CD4-positive, alpha-beta T cell (primary cell): ENCODE measurements around the gene MTX3. TPM values are rescaled to one million over a fixed set of nuclear protein-coding genes. Genes with fewer than 3 reads are reported as not detected.

Experiments used
- ATAC-seq: fragments of 200-7000 bp; cut with Tn5 transposase; one replicate; pipeline ENCODE4 v1.10.0; 2022; ENCODE audit warnings: mild to moderate bottlenecking; ENCODE audit not compliant: poor library complexity
- CTCF ChIA-PET: fragments of 350-600 bp; sonication (Branson Sonifier 250); formaldehyde crosslinking; loops from one replicate; lab custom pipeline; 2021; ENCODE audit warnings: antibody characterized with exemption, inconsistent platforms; lab: Charles Lee
- POLR2A ChIA-PET: fragments of 350-600 bp; sonication (Branson Sonifier 250); formaldehyde crosslinking; loops from one replicate; lab custom pipeline; 2021; ENCODE audit warnings: antibody characterized with exemption, inconsistent platforms; lab: Charles Lee
- DNase-seq, 14 experiments: peaks; one replicate each; pipeline ENCODE4 v3.0.0-alpha.2; 2013 to 2020; ENCODE audit warnings: mixed read lengths in 2 of 14
- H3K27ac ChIP-seq, 2 donors: one replicate each; pipeline versions ENCODE4 v1.5.1 to v1.7.0; 2013; ENCODE audit warnings: low read length in 2 of 2, low read depth in 1 of 2, mild to moderate bottlenecking in 1 of 2
- H3K27me3 ChIP-seq, 2 experiments: 1 replicate in 1 of 2; 2 replicates in 1 of 2; pipeline versions ENCODE4 v1.6.1 to v1.7.0; 2013; ENCODE audit warnings: low read length in 2 of 2, control low read depth in 1 of 2, mild to moderate bottlenecking in 1 of 2, moderate library complexity in 1 of 2; ENCODE audit not compliant: insufficient read depth in 2 of 2, control insufficient read depth in 1 of 2
- H3K36me3 ChIP-seq: one replicate; pipeline ENCODE4 v1.6.1; 2013; ENCODE audit warnings: low read length, control low read depth; ENCODE audit not compliant: insufficient read depth
- H3K4me1 ChIP-seq: one replicate; pipeline ENCODE4 v1.6.1; 2013; ENCODE audit warnings: low read length, control low read depth; ENCODE audit not compliant: insufficient read depth
- H3K4me3 ChIP-seq: one replicate; pipeline ENCODE4 v1.5.1; 2013; ENCODE audit warnings: mild to moderate bottlenecking, low read length, moderate library complexity
- H3K9me3 ChIP-seq, 2 experiments: 1 replicate in 1 of 2; 2 replicates in 1 of 2; pipeline versions ENCODE4 v1.6.1 to v1.7.0; 2013; ENCODE audit warnings: low read length in 2 of 2, mild to moderate bottlenecking in 2 of 2, control low read depth in 1 of 2, moderate library complexity in 1 of 2; ENCODE audit not compliant: control insufficient read depth in 1 of 2, insufficient read depth in 1 of 2
- H3K27ac Mint-ChIP-seq: one replicate; pipeline ENCODE4 v1.8.0; 2020; ENCODE audit warnings: mixed read lengths
- H3K27me3 Mint-ChIP-seq: one replicate; pipeline ENCODE4 v1.8.0; 2021; ENCODE audit warnings: mixed read lengths
- H3K36me3 Mint-ChIP-seq: one replicate; pipeline ENCODE4 v1.8.0; 2021; ENCODE audit warnings: low read depth, mixed read lengths
- H3K4me1 Mint-ChIP-seq: one replicate; pipeline ENCODE4 v1.8.0; 2021; ENCODE audit warnings: low read depth, mixed read lengths
- H3K4me3 Mint-ChIP-seq: one replicate; pipeline ENCODE4 v1.8.0; 2020; ENCODE audit warnings: mild to moderate bottlenecking, mixed read lengths
- H3K9me3 Mint-ChIP-seq: one replicate; pipeline ENCODE4 v1.8.0; 2020; ENCODE audit warnings: mixed read lengths
- intact Hi-C, 2 experiments: fragments of 100-400 bp; cut with DNase I in 1 of 2; cut with micrococcal nuclease in 1 of 2; formaldehyde crosslinking; loops; one replicate each; pipeline versions ENCODE4 v1.15.1 to v1.9.0; 2023 to 2025; cut with DNase I, micrococcal nuclease
- total RNA-seq, 174 experiments: library from RNA in 2 of 174; stranded (reverse) in 2 of 174; gene quantifications; one replicate each; pipeline ENCODE4 v1.2.3 and lab custom pipeline; 2021 to 2026
- TF ChIP-seq, protein P1 (sequence below): fragments of 200-600 bp; IDR thresholded peaks from one replicate; pipeline ENCODE4 v1.8.0; 2022; ENCODE audit warnings: antibody characterized with exemption, mild to moderate bottlenecking

The MTX3 gene
- total RNA-seq, 2 experiments from 2014 or later, result 25.6 to 26.5 TPM

DNA sequence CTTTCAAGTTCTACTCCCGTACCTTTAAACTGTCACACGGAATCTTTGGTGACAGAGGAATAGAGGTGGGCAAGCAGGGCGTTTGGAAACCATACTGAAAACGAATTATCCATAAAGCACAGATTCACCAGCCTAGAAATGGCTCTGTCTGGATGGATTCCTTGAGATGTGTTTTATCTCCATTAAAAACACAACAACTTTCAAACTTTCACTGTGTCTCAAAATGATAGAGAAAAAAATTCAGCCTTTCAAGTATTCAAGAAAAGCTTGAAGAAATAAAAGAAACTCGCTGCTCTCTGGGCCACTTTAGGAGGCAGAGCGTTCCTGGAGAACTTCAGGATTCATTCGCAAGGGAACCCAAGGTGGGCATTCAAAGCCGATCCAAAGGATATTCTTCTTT is 43.5 kb upstream of the MTX3 start:
- no peak for ATAC-seq
- ChIA-PET CTCF (no interaction called here), POLR2A (no interaction called here)
- no peaks in the 10 kb centered on the region for H3K36me3 ChIP-seq
- intact Hi-C loops, result no loop called here
- no peaks in the 10 kb centered on the region for H3K9me3 Mint-ChIP-seq
- DNase-seq, result no peak
- H3K4me1 ChIP-seq, result peaks cover 7% of the 10 kb centered on the region
- peaks cover 20% of the 10 kb centered on the region for H3K4me1 Mint-ChIP-seq
- H3K27me3 ChIP-seq, result peaks cover 30 to 48% of the 10 kb centered on the region in 2 experiments
- no peak overlapping the region for H3K4me3 Mint-ChIP-seq
- peaks cover 73% of the 10 kb centered on the region for H3K27me3 Mint-ChIP-seq
- TF ChIP-seq, protein P1, sequence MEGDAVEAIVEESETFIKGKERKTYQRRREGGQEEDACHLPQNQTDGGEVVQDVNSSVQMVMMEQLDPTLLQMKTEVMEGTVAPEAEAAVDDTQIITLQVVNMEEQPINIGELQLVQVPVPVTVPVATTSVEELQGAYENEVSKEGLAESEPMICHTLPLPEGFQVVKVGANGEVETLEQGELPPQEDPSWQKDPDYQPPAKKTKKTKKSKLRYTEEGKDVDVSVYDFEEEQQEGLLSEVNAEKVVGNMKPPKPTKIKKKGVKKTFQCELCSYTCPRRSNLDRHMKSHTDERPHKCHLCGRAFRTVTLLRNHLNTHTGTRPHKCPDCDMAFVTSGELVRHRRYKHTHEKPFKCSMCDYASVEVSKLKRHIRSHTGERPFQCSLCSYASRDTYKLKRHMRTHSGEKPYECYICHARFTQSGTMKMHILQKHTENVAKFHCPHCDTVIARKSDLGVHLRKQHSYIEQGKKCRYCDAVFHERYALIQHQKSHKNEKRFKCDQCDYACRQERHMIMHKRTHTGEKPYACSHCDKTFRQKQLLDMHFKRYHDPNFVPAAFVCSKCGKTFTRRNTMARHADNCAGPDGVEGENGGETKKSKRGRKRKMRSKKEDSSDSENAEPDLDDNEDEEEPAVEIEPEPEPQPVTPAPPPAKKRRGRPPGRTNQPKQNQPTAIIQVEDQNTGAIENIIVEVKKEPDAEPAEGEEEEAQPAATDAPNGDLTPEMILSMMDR, result no peak
- no peak overlapping the region for H3K27ac ChIP-seq
- H3K4me3 ChIP-seq, result no peak overlapping the region
- no peaks in the 10 kb centered on the region for H3K36me3 Mint-ChIP-seq
- H3K9me3 ChIP-seq, result no peaks in the 10 kb centered on the region
- H3K27ac Mint-ChIP-seq, result no peak overlapping the region

DNA sequence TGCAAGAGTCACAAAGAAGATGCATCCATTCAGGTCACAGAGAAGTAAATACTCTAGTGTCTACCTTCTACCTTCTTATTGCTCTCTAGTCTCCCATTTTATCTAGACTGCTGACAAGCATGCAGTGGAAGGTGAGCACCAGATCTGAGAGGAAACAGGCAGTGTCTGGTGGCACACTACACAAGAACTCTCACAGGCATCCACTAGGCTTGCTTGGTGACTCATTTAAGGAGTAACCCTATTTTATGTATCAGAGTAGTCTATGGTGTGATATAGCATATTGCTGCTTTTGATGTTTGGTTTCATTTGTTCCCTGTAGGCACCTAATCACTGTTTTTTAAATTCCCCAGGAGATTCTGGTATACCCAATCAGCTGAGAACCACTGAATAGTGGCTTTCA is 42.5 kb upstream of the MTX3 start:
- Mint-ChIP-seq H3K4me1 (peaks cover 20% of the 10 kb centered on the region), H3K27me3 (peaks cover 67% of the 10 kb centered on the region), H3K4me3 (no peak overlapping the region), H3K27ac (no peak overlapping the region), H3K9me3 (no peaks in the 10 kb centered on the region), H3K36me3 (no peaks in the 10 kb centered on the region)
- Histone ChIP-seq H3K9me3 (no peaks in the 10 kb centered on the region), H3K27me3 (peaks cover 29 to 46% of the 10 kb centered on the region in 2 experiments), H3K27ac (no peak overlapping the region), H3K4me3 (no peak overlapping the region), H3K4me1 (peaks cover 7% of the 10 kb centered on the region), H3K36me3 (no peaks in the 10 kb centered on the region)
- intact Hi-C loops, result no loop called here
- DNase-seq, result no peak
- ChIA-PET CTCF (no interaction called here), POLR2A (no interaction called here)
- ATAC-seq, result no peak
- TF ChIP-seq, protein P1, result no peak

DNA sequence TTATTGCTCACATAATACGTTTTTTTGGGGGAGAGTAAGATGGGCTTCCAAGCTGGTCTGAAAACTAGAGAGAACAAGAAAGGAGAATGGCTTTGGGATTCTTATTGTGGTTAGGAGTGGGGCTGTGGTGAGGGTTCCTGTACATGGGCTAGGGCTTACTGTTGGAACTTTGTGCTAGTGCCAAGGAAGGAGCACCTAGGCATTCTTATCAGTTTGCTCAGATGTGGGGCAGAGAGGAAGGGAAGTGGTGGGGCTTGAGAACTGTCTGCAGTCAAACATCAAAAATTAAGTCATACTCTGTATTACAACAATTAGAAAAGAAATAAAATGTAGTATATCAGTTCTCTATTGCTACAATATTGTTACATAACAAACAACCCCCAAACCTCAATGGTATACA is 40.0 kb upstream of the MTX3 start:
- H3K9me3 ChIP-seq, result no peaks in the 10 kb centered on the region
- H3K9me3 Mint-ChIP-seq, result no peaks in the 10 kb centered on the region
- intact Hi-C loops, result no loop called here
- H3K27ac ChIP-seq, result no peak overlapping the region
- ATAC-seq (no peak), DNase-seq (no peak)
- H3K27me3 Mint-ChIP-seq, result peaks cover 49% of the 10 kb centered on the region
- H3K27me3 ChIP-seq, result peaks cover 21 to 27% of the 10 kb centered on the region in 2 experiments
- TF ChIP-seq, protein P1, result no peak
- no peak overlapping the region for H3K27ac Mint-ChIP-seq
- ChIA-PET POLR2A (no interaction called here), CTCF (no interaction called here)
- no peak overlapping the region for H3K4me3 Mint-ChIP-seq
- H3K36me3 ChIP-seq, result no peaks in the 10 kb centered on the region
- peaks cover 20% of the 10 kb centered on the region for H3K4me1 Mint-ChIP-seq
- H3K36me3 Mint-ChIP-seq, result no peaks in the 10 kb centered on the region
- H3K4me1 ChIP-seq, result peaks cover 7% of the 10 kb centered on the region
- H3K4me3 ChIP-seq, result no peak overlapping the region
